GM18858 (cell line): ENCODE measurements around the gene MYORG.

Source experiments
- ATAC-seq: cut with Tn5 transposase; IDR thresholded peaks from one replicate; pipeline ENCODE4 v1.9.1; 2021; ENCODE audit not compliant: unreplicated experiment

MYORG gene

DNA sequence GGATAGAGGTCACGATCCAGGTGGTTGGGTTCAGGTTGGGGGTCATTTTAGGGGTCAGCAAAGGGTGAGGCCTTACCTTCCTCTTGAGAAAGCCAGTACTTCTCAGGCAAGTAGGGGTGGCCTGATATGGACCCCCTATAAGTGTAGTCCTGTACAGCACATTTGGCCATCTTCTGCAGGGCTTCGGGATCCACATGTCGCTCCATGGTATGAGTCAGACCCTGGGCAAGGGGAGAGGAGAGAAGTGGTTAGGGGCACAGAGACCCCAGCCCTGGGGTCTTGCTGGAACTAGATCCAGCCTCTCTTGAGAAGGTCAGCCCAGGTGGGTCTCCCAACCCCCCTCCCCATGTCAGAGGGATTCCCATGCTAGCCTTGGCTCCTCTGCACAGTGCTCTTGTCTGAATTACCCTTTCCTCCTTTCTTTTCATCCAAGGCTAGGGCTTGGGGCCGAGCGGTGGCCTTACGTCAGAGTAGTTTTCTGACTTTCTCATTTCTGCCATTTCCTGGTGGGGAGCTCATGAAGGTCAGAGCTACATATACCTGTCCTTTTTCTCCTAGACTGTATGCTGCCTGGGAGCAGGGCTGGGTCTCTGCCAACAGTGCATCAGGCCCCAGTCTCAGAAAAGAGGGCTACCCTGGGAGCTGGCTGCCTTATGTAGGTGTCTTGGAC lies 9.0 kb upstream of the MYORG start:
- ATAC-seq: no peak

DNA sequence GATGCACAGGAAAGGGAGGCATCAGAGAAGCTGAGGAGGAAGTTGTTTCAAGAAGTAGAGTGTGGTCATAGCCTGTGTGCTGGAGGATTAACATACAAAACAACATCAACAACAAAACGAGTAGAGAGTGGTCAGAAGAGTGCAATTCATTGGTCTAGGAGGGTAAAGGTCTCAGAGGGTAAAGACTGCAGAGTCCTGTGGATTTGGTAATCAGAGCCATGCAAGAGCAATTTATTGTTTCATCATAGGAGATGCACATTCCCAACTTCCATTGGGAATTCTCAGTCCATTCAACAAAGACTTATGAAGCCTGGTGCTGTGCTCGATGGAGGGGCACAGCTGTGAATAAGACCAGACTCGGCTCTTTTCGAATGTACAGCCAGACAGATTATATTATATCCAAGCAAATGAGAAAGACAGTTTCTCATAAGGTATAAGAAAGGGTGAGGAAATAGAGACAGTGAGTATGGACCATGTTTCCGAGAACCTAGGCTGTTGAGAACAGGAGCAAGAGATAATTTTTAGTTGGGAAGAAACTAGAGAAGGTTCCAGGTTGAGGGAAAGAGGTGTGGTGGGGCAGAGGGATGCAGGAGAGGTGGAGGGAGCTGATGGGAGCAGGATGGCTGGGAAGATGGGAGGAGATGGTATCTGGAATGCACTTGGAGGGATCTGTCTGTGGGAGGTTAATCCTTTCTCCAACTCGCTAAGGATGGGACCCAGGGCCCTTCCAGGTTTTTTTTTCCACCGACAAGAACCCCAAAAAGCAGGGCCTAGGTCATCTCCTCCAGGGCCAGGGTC lies 7.9 kb upstream of the MYORG start:
- no peak for ATAC-seq

DNA sequence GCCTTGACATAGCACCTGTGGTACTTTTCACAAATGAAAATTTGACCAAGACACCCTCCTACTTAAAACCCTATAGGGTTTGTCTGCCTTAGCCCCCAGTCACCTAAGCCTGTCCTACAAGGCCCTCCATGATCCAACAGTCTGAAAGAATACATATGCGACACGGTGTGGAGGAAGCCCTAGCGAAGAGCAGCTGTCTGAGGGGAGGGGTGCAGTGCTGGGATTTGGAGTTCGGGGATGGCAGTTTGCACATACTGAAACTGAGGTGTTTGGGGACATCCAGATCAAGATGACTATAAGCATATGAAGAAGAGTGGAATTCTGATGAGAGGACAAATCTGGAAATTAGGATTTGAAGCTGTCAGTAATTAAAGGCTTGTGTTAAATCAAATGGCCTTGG lies 7.2 kb upstream of the MYORG start:
- no peak for ATAC-seq

DNA sequence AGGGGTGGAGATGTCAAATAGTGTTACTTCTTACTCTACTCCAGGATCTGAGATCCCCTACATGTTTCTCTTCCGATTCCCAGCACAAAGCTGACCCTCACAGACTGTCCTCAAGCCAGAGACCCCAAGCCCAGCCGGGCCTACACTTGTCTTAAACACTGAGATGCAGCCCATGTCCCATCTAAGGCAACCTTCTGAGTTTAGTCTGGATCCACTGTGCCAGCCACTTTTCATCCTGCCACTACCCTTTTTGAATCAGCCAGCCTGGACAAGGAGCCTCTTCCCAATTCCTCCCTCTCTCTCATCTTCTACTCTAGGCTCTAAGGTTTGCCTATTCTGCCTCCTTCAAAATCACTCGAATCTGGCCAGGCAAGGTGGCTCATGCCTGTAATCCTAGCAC lies 6.2 kb upstream of the MYORG start:
- ATAC-seq: no peak

DNA sequence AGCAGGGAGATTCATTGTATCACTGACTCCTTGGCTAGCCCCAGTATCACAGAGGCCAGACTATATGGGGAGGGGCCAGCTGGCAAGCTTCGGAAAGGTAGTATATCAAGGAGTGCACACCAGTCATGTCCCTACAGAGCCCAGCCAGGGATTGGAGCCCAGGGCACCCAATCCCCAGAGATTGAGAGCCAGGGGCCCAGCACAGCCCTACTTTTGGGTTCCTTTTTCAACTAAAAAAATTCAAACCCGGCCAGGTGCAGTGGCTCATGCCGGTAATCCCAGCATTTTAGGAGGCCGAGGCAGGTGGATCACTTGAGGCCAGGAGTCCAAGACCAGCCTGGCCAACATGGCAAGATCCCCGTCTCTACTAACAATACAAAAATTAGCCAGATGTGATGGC lies 5.4 kb upstream of the MYORG start:
- no peak for ATAC-seq

DNA sequence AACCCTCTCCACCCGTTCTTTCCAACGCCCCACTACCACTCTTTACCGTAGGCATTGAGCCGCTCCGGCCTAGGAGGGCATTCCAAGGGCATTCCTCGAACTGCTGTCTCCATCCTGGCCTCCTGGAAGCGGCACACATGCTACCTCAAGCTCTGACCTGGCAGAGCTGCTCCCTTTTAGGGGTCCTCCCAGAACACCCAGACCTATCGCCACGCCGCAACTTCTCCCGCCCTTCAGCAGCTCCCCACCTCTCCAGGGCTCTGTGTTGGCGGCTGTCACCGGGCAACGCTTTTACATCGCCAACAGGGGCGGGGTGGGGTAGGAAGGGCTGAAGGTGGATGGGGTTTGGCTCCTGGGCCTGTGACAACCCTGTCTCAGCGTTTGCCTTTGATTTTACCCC lies 4.6 kb upstream of the MYORG start:
- ATAC-seq: no peak

DNA sequence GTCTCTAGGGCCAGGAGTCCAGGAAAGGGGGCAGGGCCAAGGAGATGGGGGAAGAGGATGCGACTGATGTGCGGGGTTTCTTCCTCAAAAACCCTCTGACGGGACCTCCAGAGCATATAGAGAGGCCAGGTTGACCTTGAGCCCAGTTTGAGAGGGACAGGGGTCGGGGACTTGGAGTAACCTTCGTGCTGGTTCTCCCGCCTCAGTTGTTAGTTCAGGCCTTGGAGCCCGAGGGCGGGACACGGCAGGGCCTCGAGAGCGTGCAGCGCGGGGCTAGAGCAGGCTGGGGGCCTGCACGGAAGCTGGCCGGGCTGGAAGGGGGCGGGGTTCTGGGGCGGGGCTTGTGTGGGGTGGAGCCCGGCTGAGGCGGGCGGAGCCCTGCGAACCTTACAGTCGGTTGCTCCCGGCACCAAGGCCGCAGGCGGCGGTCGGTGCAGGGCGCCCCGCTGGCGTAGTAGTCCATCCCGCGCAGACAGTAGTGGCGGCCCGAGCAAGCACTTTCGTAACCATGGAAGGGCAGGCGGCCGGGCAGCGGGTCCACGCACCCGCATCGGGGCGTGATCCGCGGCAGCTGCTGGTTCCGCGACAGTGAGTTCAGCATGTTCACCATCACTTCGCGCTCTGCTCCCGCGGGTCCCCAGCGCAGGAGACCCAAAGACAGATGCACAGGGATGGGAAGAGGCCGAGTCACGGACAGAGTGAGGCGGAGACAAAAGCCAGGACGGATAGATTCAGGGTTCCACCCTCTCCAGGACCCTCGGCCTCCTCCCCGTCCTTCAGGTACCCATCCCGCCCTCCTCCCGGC lies 4.0 kb upstream of the MYORG start:
- ATAC-seq: no peak

DNA sequence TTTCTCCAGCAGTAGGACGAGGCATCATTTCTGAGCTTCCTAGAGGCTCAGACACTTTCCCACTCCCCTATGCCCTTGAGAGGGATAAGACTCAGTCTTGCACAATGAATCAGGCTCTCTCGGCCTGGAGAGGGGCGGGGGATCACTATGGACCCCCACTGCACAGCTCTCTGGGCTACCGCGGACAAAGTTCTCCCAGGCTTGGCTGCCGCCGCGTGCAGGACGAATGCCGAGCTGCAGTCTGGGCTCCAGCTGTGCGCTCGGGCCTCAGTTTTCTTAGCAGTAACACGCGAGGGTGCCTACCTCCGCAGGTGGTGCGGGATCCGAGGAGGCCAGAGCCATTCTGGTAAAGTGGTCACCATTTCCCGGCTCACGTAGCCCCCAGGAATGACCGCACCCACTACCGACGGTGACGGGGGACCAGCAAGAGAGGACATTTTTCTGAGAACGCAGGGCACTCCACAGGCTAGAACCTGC lies 3.4 kb upstream of the MYORG start:
- ATAC-seq: no peak

DNA sequence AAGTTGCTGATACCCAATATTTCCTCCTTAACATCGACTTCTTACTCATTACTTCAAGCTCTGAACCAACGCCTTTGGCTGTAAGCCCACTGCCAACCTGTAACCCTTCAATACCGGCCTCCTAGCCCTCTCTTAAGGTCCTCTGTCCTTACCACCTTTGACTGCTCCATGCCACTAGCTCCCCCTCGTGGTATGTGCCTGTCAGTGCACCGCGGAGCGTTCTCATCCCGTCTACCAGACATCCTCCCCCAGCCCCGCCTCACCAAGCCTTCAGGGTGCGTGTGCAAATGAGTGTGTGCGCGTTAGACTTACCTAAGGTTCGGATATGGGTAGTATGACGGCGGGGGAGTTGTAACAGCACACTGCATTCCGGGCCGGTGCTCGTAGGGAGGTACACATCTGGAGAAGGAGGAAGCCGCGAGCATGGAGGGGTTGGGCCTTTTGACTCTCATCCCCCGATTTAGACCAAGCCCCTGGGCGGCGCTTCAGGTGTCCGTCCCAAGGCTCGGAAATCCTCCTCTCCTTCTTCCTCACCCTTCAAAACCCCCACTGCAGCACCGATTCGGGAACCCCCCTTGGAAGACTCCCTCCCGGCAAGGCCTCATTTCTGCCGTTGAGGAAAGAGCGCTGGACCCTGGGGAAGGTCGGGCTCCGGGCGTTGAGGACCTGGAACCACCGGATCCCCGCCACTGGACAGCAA lies 2.8 kb upstream of the MYORG start:
- no peak for ATAC-seq

DNA sequence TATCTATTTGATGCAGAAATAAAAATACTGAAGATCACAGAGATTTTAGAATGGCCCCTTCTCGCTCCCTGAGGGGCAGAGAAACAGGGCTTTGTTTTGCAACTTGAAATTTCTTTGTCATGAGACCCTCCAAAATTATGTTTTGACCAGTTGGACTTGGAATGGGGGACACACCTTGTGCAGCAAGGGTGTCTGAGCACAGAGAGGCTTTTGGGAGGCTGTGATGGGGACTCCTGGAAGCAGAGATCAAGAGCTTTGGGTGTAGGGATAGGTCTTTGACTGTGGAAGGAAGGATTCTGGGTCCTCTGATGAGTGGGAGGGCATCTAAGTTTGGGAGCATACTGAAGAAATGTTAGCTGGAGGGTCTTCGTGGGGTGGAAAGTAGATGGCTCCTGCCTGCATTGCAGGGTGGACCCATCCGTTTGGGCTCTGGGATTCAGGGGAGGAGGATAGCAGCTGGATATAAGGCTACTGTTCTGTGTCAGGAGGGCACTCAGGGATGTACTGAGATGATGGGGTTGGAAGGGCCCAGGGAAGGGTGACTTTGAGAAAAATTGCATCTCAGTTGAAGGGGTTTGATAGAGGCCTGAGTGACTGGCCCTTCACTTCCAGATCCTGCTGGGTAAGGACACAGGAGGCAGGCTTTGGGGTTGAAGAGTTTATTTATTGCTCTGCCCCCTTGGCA lies 1.8 kb upstream of the MYORG start:
- ATAC-seq: no peak

DNA sequence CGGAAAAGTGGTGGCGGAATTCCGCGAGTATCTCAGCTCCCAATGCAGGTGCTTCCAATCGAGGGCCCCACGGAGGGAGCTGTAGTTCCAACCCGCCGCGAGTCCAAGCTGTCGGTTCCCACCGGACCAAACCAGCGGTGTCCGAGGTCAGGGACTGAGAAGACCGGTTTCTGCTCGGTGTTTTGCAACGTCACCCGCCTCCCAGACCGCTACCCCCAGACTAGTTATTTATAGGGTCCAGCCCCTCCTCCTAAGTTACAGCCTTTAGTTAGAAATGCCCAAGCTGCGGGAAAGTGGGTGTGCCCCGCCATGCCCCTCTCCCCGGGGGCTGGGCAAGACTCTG lies 677 bp upstream of the MYORG start:
- no peak for ATAC-seq

DNA sequence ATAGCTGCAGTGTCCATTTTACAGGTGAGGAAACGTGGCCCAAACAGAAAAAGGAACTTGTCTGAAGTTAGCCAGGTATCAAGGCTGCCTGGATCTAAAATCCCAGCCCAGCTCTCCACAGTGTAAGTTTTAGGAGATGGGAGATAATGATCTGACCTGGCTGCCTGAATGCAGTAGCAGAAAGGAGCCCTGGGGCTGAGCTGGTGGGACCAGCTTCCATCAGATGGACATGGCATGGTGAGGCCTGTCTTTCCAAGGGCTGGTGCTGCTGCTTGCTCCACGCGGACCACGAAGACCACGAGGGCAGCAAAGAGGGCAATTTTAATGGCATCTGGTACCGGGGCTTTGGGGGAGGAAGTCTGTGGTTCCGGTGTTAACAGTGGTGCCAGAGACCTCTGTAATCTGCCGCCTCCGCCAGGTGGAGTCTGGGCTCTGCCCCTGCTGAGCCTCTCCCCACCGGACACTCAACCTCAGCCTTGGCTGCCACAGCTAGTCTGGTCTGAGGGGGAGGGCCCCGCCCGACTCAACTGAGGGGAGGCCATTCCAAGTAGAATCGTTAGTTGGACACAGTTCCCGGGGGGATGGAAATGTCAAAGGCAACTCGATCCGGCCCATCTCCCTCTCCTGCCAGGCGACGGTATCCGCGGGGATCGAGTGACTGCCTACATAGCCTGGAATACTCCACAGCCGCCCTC lies 650 bp downstream of the MYORG start:
- no peak for ATAC-seq

DNA sequence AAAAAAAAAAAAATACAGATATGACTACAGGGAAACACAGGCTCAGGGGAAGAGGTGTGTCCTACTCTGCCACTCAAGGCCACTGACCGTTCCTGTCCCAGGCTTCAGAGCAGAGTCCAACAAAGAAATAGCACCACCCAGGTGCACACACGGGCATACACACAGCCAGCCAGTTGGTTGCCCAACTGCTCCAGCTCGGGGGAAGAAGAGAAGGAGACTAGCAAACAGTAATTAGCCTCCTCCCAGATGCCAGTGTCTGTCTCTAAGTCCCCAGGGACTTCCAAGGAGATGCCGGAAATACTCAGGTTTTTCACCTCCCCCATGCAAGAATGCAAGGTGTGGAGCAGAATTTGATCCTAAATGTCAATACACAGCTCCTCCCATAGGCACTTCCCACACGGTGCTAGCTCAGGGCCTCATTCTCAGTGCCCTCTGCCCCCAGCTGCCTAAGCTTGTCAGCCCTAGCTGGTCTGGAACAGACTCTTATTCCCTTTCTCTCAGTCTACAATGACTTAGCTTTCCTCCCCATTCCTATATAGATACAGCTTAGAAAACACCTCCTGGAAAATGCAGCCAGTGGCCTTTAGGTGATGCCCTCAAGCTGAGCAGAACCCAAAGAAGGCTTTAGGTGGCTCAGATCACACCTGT lies 1.7 kb downstream of the MYORG start:
- ATAC-seq: no peak

DNA sequence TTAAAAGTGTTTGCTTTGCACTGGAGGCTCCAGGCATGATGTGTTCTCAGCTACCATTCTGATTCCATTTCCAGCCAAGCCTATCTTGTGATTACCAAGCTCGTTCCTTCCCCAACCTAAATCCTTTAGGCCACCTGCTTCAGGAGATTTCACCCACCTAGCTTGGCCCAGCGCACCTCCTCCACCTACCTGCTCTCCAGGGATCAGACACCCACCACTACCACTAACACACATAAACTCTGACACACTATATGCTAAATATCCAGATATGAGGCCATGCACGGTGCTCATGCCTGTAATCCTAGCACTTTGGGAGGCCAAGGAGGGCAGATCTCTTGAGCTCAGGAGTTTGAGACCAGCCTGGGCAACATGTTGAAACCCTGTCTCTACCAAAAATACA lies 2.4 kb downstream of the MYORG start:
- no peak for ATAC-seq

DNA sequence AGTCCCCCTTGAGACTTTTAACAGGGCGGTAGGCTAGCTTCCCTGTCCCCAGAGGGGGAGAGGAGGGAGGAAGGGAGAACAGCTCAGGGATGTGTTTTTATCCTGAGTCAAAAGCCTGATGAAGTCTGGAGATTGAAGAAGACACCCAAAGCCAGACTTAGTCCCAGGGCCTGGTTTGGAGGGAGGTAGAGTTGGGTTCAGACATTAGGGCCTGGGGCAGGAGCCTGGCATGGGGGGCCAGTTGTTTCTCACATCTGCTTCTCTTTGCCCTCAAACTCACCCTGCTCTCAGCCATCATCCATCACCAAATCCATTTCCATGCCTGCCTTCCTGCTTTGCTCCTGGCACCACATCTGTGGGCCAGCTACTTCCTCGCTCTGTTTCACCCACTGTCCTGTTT lies 2.9 kb downstream of the MYORG start:
- no peak for ATAC-seq

DNA sequence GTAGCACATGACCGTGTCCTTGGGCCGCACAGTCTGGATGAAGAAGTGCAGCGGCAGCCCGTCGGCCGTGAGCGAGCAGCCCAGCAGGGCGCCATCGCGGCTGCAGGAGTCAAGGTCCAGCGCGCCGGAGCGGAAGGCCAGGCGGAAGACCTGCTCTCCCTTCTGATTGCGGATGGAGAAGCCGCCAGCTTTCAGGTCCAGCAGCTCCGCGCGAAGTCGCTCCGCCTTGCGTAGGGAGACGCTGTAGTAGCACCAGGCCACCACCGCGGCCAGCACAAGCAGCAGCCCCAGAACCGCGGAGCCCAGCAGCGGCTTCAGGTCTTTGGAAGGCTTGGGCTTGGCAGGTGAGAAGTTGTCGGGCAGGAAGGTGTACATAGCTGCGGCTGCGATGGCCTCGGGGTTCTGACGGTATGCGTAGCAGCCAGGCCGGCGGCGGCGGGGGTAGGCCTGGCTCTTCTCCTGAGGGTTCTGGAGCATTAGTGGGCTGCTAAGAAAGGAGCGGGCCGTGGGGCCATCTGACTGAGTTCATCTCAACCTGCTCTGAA lies 4.2 kb downstream of the MYORG start:
- ATAC-seq: no peak

DNA sequence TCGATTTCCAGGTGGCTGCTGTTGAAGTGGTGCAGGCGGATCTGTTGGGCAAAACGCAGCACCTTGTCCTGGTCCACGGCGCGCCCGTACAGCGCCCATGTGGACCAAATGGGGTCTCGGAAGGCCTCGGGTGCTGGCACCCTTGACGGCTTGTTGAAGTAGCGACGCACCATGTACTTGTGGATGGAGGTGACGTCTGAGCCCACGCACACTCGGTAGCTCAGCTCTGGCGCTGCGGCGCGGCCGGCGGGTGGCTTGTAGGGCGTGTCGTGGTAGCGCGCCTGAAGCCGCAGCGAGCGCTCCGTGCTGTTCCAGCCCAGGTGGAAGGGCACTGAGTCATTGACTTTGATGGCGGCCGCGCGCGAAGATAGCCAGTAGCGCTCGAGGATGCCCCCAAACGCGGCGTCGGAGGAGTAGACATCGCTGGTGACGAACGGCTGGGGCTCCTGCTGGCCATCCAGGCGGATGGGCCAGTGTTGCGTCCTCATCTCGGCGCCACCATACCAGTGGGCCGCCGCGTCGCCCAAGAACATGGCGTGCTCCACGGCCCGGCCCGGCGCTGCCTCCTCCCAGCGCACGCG lies 4.7 kb downstream of the MYORG start:
- no peak for ATAC-seq

DNA sequence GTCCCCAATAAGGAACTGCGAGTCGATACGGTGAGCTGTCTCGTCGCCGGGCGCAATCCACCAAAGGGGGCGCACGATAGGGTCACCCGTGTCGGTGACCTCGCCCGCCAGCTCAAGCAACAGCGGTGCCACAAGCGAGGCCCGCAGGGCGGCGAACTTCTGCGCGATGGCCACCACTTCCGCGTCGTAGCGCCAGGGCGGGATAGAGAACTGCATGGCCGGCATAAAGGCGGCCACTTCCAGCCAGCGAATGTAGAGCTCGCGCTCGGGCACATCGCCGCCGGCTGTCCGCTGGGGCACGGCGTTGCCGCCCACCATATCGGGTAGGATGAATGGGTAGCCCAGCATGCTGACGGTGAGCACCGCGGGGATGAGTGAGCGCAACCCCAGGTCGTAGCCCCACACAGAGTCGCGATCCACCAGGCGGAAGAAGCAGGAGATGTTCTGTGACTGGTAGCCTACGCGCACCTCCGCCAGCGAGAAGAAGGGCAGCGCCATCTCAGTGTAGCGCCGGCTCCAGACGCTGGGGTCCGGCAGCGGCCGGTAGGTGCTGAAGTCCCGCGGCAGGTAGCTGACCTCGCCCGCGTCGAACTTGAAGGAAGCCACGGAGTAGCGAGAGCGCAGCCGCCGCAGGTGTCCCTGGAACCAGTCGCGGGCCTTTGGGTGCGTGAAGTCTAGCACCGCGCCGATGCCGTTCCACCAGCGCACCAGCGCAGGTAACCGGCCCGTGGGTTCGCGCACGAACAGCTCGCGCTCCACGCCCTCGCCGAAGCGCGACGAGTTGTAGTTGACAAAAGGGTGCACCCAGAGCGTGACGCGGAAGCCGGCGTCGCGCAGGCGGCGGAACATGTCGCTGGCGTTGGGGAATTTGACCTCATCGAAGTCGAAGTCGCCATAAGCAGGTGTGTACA lies 5.5 kb downstream of the MYORG start:
- ATAC-seq: no peak
